ENCODE measurements around the gene MORN1. TPM values are rescaled to one million over a fixed set of nuclear protein-coding genes. Genes with fewer than 3 reads are reported as not detected.

MORN1 gene
- polyA plus RNA-seq, 1 of the 3 experiments (the other 2 are of a cell fraction), result 16.3 TPM

DNA sequence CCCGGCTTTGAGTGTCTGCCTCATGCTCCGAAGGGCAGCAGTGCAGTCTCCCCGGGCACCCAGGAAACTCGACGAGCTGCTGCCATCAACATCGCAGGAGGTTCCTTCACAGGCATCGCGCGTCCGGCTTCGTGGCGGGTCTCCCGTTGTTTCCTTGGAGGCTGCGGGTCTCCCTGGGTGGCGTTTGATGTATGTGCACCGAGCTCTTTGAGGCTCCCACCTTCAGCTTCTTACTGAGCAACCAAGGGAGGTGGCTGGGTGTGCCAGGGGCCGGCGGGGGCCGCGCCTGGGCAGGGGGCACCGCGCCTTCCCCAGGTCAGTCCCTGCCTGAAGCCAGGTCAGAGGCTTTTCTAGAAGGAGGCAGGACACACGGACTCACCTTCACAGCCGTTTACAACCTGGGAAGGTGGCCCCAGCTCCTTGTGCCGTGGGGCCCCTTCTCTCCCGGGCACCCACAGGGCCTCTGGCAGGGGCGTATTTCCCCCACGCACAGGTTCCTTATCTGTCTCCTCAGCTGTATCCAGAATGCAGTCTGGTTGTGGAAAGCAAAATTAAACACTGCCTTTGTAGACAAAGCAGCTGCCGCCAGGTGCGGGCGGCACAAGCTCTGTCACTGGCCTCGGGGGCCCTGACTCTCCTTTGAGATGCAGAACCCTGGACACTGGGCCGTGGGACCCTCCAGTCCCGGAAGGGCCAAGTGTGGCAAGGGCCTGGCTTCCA lies 42.7 kb upstream of the MORN1 start:
- Histone ChIP-seq H3K27ac (ENCODE audit: low read depth in 2 of 2, low read length in 1 of 2) (no peak overlapping the region), H2AFZ (ENCODE audit: low read depth) (no peak overlapping the region), H3K9ac (no peak overlapping the region), H3K36me3 (replicated peaks in 1 of 2; ENCODE audit: control insufficient read depth in 1 of 2, insufficient read depth in 2 of 2, low read length in 1 of 2) (no peaks in the 10 kb centered on the region), H3K9me2 (no peaks in the 10 kb centered on the region), H3K4me3 (ENCODE audit: low read depth in 2 of 2, low read length in 1 of 2) (no peak overlapping the region), H4K20me1 (ENCODE audit: insufficient read depth) (no peaks in the 10 kb centered on the region), H3K27me3 (ENCODE audit: insufficient read depth) (peaks cover 11% of the 10 kb centered on the region), H3K4me1 (ENCODE audit: control insufficient read depth in 1 of 2, insufficient read depth in 2 of 2, low read depth in 1 of 2, low read length in 1 of 2) (peaks cover 0 to 3% of the 10 kb centered on the region in 2 experiments; a peak in 1 of 4 replicates), H3K9me3 (no peaks in the 10 kb centered on the region), H3K79me2 (ENCODE audit: insufficient read depth) (no peaks in the 10 kb centered on the region), H3K4me2 (no peak overlapping the region), H3F3A (replicated peaks; ENCODE audit: insufficient read depth) (no peaks in the 10 kb centered on the region)
- POLR2A ChIA-PET, result interaction anchor here (1.2 kb wide), 1 partner anchor 16 kb away, joined by 4 read pairs; no protein-coding TSS in a partner anchor
- no peak for DNase-seq
- WGBS (ENCODE audit: low lambda C conversion rate), result 40% methylated on average over 1 of the region's 34 CpGs
- CTCF ChIA-PET, result interaction anchor here (1.0 to 1.6 kb wide), 6 partner anchors 10 to 352 kb away, joined by 3 to 6 read pairs (median 5); no protein-coding TSS in a partner anchor
- TF ChIP-seq RFX5 (IDR thresholded peaks at IDR 0.05; ENCODE audit: low read length) (no peak), SIN3A (IDR thresholded peaks at IDR 0.05; ENCODE audit: borderline replicate concordance, low read depth, low read length) (no peak), MEF2A (IDR thresholded peaks at IDR 0.05; ENCODE audit: borderline replicate concordance, low read depth) (no peak), GABPA (IDR thresholded peaks at IDR 0.05; ENCODE audit: low read depth) (no peak), TAF1 (IDR thresholded peaks at IDR 0.05; ENCODE audit: borderline replicate concordance, low read depth, low read length) (no peak), FOSL2 (IDR thresholded peaks at IDR 0.05; ENCODE audit: borderline replicate concordance, low read depth) (no peak), YY1 (IDR thresholded peaks at IDR 0.05; ENCODE audit: low read depth) (no peak), SMC3 (IDR thresholded peaks at IDR 0.05; ENCODE audit: low read depth, low read length) (no peak), CHD2 (IDR thresholded peaks at IDR 0.05; ENCODE audit: low read length, partially characterized antibody) (no peak), FOXJ3 (CRISPR knock-in tag; IDR thresholded peaks at IDR 0.05) (no peak), NRF1 (IDR thresholded peaks at IDR 0.05; ENCODE audit: low read depth, low read length) (no peak), EZH2phosphoT487 (IDR thresholded peaks at IDR 0.05; ENCODE audit: borderline replicate concordance, low read depth) (no peak), RXRA (IDR thresholded peaks at IDR 0.05; ENCODE audit: borderline replicate concordance, low read depth) (no peak), GATA2 (CRISPR knock-in tag; IDR thresholded peaks at IDR 0.05) (no peak), NFIC (IDR thresholded peaks at IDR 0.05; ENCODE audit: borderline replicate concordance) (no peak)
- TF ChIP-seq, protein P1, sequence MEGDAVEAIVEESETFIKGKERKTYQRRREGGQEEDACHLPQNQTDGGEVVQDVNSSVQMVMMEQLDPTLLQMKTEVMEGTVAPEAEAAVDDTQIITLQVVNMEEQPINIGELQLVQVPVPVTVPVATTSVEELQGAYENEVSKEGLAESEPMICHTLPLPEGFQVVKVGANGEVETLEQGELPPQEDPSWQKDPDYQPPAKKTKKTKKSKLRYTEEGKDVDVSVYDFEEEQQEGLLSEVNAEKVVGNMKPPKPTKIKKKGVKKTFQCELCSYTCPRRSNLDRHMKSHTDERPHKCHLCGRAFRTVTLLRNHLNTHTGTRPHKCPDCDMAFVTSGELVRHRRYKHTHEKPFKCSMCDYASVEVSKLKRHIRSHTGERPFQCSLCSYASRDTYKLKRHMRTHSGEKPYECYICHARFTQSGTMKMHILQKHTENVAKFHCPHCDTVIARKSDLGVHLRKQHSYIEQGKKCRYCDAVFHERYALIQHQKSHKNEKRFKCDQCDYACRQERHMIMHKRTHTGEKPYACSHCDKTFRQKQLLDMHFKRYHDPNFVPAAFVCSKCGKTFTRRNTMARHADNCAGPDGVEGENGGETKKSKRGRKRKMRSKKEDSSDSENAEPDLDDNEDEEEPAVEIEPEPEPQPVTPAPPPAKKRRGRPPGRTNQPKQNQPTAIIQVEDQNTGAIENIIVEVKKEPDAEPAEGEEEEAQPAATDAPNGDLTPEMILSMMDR (IDR thresholded peaks at IDR 0.05), result no peak
- TF ChIP-seq, protein P2, sequence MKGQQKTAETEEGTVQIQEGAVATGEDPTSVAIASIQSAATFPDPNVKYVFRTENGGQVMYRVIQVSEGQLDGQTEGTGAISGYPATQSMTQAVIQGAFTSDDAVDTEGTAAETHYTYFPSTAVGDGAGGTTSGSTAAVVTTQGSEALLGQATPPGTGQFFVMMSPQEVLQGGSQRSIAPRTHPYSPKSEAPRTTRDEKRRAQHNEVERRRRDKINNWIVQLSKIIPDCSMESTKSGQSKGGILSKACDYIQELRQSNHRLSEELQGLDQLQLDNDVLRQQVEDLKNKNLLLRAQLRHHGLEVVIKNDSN (IDR thresholded peaks at IDR 0.05; ENCODE audit: borderline replicate concordance, low read depth), result no peak
- TF ChIP-seq, protein P3, sequence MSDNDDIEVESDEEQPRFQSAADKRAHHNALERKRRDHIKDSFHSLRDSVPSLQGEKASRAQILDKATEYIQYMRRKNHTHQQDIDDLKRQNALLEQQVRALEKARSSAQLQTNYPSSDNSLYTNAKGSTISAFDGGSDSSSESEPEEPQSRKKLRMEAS (IDR thresholded peaks at IDR 0.05; ENCODE audit: low read depth), result no peak
- TF ChIP-seq, protein P4, sequence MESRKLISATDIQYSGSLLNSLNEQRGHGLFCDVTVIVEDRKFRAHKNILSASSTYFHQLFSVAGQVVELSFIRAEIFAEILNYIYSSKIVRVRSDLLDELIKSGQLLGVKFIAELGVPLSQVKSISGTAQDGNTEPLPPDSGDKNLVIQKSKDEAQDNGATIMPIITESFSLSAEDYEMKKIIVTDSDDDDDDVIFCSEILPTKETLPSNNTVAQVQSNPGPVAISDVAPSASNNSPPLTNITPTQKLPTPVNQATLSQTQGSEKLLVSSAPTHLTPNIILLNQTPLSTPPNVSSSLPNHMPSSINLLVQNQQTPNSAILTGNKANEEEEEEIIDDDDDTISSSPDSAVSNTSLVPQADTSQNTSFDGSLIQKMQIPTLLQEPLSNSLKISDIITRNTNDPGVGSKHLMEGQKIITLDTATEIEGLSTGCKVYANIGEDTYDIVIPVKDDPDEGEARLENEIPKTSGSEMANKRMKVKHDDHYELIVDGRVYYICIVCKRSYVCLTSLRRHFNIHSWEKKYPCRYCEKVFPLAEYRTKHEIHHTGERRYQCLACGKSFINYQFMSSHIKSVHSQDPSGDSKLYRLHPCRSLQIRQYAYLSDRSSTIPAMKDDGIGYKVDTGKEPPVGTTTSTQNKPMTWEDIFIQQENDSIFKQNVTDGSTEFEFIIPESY (IDR thresholded peaks at IDR 0.05; ENCODE audit: borderline replicate concordance, low read depth), result no peak
- TF ChIP-seq, protein P5, sequence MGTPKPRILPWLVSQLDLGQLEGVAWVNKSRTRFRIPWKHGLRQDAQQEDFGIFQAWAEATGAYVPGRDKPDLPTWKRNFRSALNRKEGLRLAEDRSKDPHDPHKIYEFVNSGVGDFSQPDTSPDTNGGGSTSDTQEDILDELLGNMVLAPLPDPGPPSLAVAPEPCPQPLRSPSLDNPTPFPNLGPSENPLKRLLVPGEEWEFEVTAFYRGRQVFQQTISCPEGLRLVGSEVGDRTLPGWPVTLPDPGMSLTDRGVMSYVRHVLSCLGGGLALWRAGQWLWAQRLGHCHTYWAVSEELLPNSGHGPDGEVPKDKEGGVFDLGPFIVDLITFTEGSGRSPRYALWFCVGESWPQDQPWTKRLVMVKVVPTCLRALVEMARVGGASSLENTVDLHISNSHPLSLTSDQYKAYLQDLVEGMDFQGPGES (IDR thresholded peaks at IDR 0.05; ENCODE audit: low read depth, low read length), result no peak

All from SK-N-SH (cell line).